ENCODE results near the gene PPM1N. TPM values are rescaled to one million over a fixed set of nuclear protein-coding genes. Genes with fewer than 3 reads are reported as not detected.

Gene PPM1N
- total and polyA plus RNA-seq, 2 donors (not counting 1 experiment from before 2014, with no cell fraction given), result 2.3 to 2.8 TPM

- Histone ChIP-seq H3K27ac (ENCODE audit: insufficient read depth, low read length) (no peak overlapping the region), H4K20me1 (ENCODE audit: control insufficient read depth, extremely low read depth, insufficient read depth, low read length) (no peaks in the 10 kb centered on the region), H2AFZ (ENCODE audit: low read length) (no peak overlapping the region), H3K9me3 (ENCODE audit: control insufficient read depth, insufficient read depth, low read depth, low read length) (no peaks in the 10 kb centered on the region), H3K27me3 (ENCODE audit: control insufficient read depth, insufficient read depth, low read length) (no peaks in the 10 kb centered on the region), H3K4me1 (ENCODE audit: control insufficient read depth, extremely low read depth, insufficient read depth, low read length) (peaks cover 15% of the 10 kb centered on the region), H3K9ac (ENCODE audit: insufficient read depth, low read length) (no peak overlapping the region), H3K36me3 (ENCODE audit: control insufficient read depth, insufficient read depth, low read length) (no peaks in the 10 kb centered on the region), H3K4me3 (replicated peaks in 1 of 4; ENCODE audit: control extremely low read depth in 1 of 4, insufficient read depth in 1 of 4, low read depth in 3 of 4, low read length in 4 of 4) (no peak overlapping the region), H3K4me2 (ENCODE audit: extremely low read depth, insufficient read depth, low read length) (no peak overlapping the region), H3K79me2 (ENCODE audit: control insufficient read depth, insufficient read depth, low read length) (no peaks in the 10 kb centered on the region)
- no peak for TF ChIP-seq EZH2 (IDR thresholded peaks at IDR 0.05; ENCODE audit: low read length, missing control alignments)
- TF ChIP-seq CTCF (conservative IDR thresholded peaks at IDR 0.05 in 1 of 2, IDR thresholded peaks at IDR 0.05 in 1 of 2; ENCODE audit: low read depth in 1 of 2, low read length in 2 of 2), result no peak
- no peak for DNase-seq (ENCODE audit: low read depth in 2 of 2)
Measured at GRCh38 chr19:45502111-45502510, 3.9 kb downstream of the PPM1N start.

GRCh38 chr19:45503909-45504308, 5.7 kb downstream of the PPM1N start:
- no peak for DNase-seq (ENCODE audit: low read depth in 2 of 2)
- Histone ChIP-seq H3K36me3 (ENCODE audit: control insufficient read depth, insufficient read depth, low read length) (no peaks in the 10 kb centered on the region), H3K4me2 (ENCODE audit: extremely low read depth, insufficient read depth, low read length) (no peak overlapping the region), H3K9ac (ENCODE audit: insufficient read depth, low read length) (no peak overlapping the region), H3K9me3 (ENCODE audit: control insufficient read depth, insufficient read depth, low read depth, low read length) (no peaks in the 10 kb centered on the region), H3K27ac (ENCODE audit: insufficient read depth, low read length) (no peak overlapping the region), H2AFZ (ENCODE audit: low read length) (no peak overlapping the region), H4K20me1 (ENCODE audit: control insufficient read depth, extremely low read depth, insufficient read depth, low read length) (no peaks in the 10 kb centered on the region), H3K4me1 (ENCODE audit: control insufficient read depth, extremely low read depth, insufficient read depth, low read length) (peaks cover 14% of the 10 kb centered on the region), H3K4me3 (replicated peaks in 1 of 4; ENCODE audit: control extremely low read depth in 1 of 4, insufficient read depth in 1 of 4, low read depth in 3 of 4, low read length in 4 of 4) (no peak overlapping the region), H3K79me2 (ENCODE audit: control insufficient read depth, insufficient read depth, low read length) (peaks cover 15% of the 10 kb centered on the region), H3K27me3 (ENCODE audit: control insufficient read depth, insufficient read depth, low read length) (no peaks in the 10 kb centered on the region)
- TF ChIP-seq EZH2 (IDR thresholded peaks at IDR 0.05; ENCODE audit: low read length, missing control alignments) (no peak), CTCF (conservative IDR thresholded peaks at IDR 0.05 in 1 of 2, IDR thresholded peaks at IDR 0.05 in 1 of 2; ENCODE audit: low read depth in 1 of 2, low read length in 2 of 2) (no peak)

GRCh38 chr19:45505151-45505995, 7.1 kb downstream of the PPM1N start:
- TF ChIP-seq EZH2 (IDR thresholded peaks at IDR 0.05; ENCODE audit: low read length, missing control alignments) (no peak), CTCF (conservative IDR thresholded peaks at IDR 0.05 in 1 of 2, IDR thresholded peaks at IDR 0.05 in 1 of 2; ENCODE audit: low read depth in 1 of 2, low read length in 2 of 2) (no peak)
- no peaks in the 10 kb centered on the region for H3K27me3 ChIP-seq (ENCODE audit: control insufficient read depth, insufficient read depth, low read length)
- H4K20me1 ChIP-seq (ENCODE audit: control insufficient read depth, extremely low read depth, insufficient read depth, low read length), result no peaks in the 10 kb centered on the region
- H2AFZ ChIP-seq (ENCODE audit: low read length), result no peak overlapping the region
- H3K4me1 ChIP-seq (ENCODE audit: control insufficient read depth, extremely low read depth, insufficient read depth, low read length), result peaks cover 12% of the 10 kb centered on the region
- no peak overlapping the region for H3K4me3 ChIP-seq (replicated peaks in 1 of 4; ENCODE audit: control extremely low read depth in 1 of 4, insufficient read depth in 1 of 4, low read depth in 3 of 4, low read length in 4 of 4)
- H3K9ac ChIP-seq (ENCODE audit: insufficient read depth, low read length), result no peak overlapping the region
- no peak overlapping the region for H3K4me2 ChIP-seq (ENCODE audit: extremely low read depth, insufficient read depth, low read length)
- no peaks in the 10 kb centered on the region for H3K36me3 ChIP-seq (ENCODE audit: control insufficient read depth, insufficient read depth, low read length)
- peaks cover 29% of the 10 kb centered on the region for H3K79me2 ChIP-seq (ENCODE audit: control insufficient read depth, insufficient read depth, low read length)
- no peaks in the 10 kb centered on the region for H3K9me3 ChIP-seq (ENCODE audit: control insufficient read depth, insufficient read depth, low read depth, low read length)
- DNase-seq (ENCODE audit: low read depth in 2 of 2), result peak in 1 of 2 donors; percentile 48
- H3K27ac ChIP-seq (ENCODE audit: insufficient read depth, low read length), result peak overlapping the region; percentile 32
